ENCODE data around the gene TMEM223.
A peak's percentile ranks its signal among the peaks of the same experiment; 100 is the strongest.
"Not testable (repeated sequence)": the region's sequence is repeated elsewhere in the genome, so short reads cannot be mapped to it uniquely, and the experiment has no call there.

TMEM223 gene

GRCh38 chr11:62799486-62799885 lies 7.7 kb upstream of the TMEM223 start:
- no peak for DNase-seq

GRCh38 chr11:62796281-62796680 lies 4.5 kb upstream of the TMEM223 start:
- no peak for DNase-seq

- DNase-seq = no peak
Measured at GRCh38 chr11:62794201-62794775, 2.5 kb upstream of the TMEM223 start.

- peak in 1 of 4 experiments; percentile 21 for DNase-seq
Measured at GRCh38 chr11:62792202-62792575, 383 bp upstream of the TMEM223 start.

- no peak for DNase-seq
Measured at GRCh38 chr11:62789576-62789975, 2.2 kb downstream of the TMEM223 start.

- no peak for DNase-seq
Measured at GRCh38 chr11:62788991-62789390, 2.8 kb downstream of the TMEM223 start.

- DNase-seq = peak; percentile 99 to 100 (median 100)
Measured at GRCh38 chr11:62787005-62787759, 4.6 kb downstream of the TMEM223 start, which contains the start of gene TMEM179B. Gene TMEM179B, plus strand, starts transcription at chr11:62787402. Its CDS starts 30 bp downstream, at chr11:62787432.

- peak; percentile 92 to 96 (median 94) for DNase-seq
Measured at GRCh38 chr11:62786318-62787004, 5.3 kb downstream of the TMEM223 start.

GRCh38 chr11:62782753-62783152 lies 9.1 kb downstream of the TMEM223 start:
- no peak for DNase-seq

- no peak for DNase-seq
Measured at GRCh38 chr11:62778441-62778840, 13.4 kb downstream of the TMEM223 start.

- DNase-seq = peak in 3 of 4 experiments; percentile 46 to 55 (median 51)
Measured at GRCh38 chr11:62777389-62777788, 14.4 kb downstream of the TMEM223 start.

- DNase-seq = no peak
Measured at GRCh38 chr11:62775646-62776045, 16.2 kb downstream of the TMEM223 start.

- DNase-seq = no peak
Measured at GRCh38 chr11:62774407-62774806, 17.4 kb downstream of the TMEM223 start.

- peak; percentile 97 to 99 (median 98) for DNase-seq
Measured at GRCh38 chr11:62771144-62772021, 20.4 kb downstream of the TMEM223 start, which contains the start of gene TAF6L. Gene TAF6L, plus strand, starts transcription at chr11:62771396. Its CDS starts 4,388 bp downstream, at chr11:62775784.

GRCh38 chr11:62770778-62771143 lies 21.0 kb downstream of the TMEM223 start:
- peak in 1 of 4 experiments; percentile 37 for DNase-seq

GRCh38 chr11:62760867-62761227 lies 31.0 kb downstream of the TMEM223 start:
- not testable (repeated sequence) for DNase-seq

GRCh38 chr11:62757846-62758788 lies 33.7 kb downstream of the TMEM223 start:
- DNase-seq = no peak

- no peak for DNase-seq
Measured at GRCh38 chr11:62755086-62755615, 36.7 kb downstream of the TMEM223 start.

- DNase-seq = peak; percentile 97 to 99 (median 98)
Measured at GRCh38 chr11:62753736-62754603, 37.8 kb downstream of the TMEM223 start, which contains the start of gene ZBTB3. Gene ZBTB3, minus strand, starts transcription at chr11:62754160. Its CDS starts 496 bp downstream, at chr11:62753664.
